SK-N-SH (cell line): Measurements from ENCODE around the gene PPP1R36.

ENCODE experiments used
- CTCF ChIP-seq: fragments of 200-600 bp; sonication (generic); IDR thresholded peaks from 2 replicates; pipeline ENCODE4 v1.6.1; 2017; ENCODE audit warnings: antibody characterized with exemption, mild to moderate bottlenecking, moderate library complexity
- ELF1 ChIP-seq: IDR thresholded peaks from 2 replicates; pipeline ENCODE4 v1.4.0; 2012
- REST ChIP-seq: IDR thresholded peaks from 2 replicates; pipeline ENCODE4 v1.6.1; 2012; ENCODE audit warnings: mild to moderate bottlenecking, low read depth, low read length, moderate library complexity
- SIN3A ChIP-seq: IDR thresholded peaks from 2 replicates; pipeline ENCODE4 v1.6.1; 2012; ENCODE audit warnings: low read depth, mild to moderate bottlenecking, low read length, moderate library complexity, borderline replicate concordance

GRCh38 chr14:64577211-64577610 lies 27.4 kb downstream of the PPP1R36 start:
- TF ChIP-seq CTCF = no peak
- no peak for TF ChIP-seq ELF1
- TF ChIP-seq REST = no peak
- no peak for TF ChIP-seq SIN3A
